HEK293 (cell line): ENCODE results near the gene ECE1.

Source experiments
- CTCF ChIA-PET: fragments of 350-600 bp; formaldehyde crosslinking; extraction: SDS; loops from one replicate; lab custom pipeline; 2021; ENCODE audit warnings: antibody characterized with exemption; lab: Yijun Ruan, JAX
- POLR2A ChIA-PET: fragments of 300-600 bp; formaldehyde crosslinking; extraction: SDS; loops from one replicate; lab custom pipeline; 2020; ENCODE audit warnings: antibody characterized with exemption, inconsistent platforms; lab: Yijun Ruan, JAX
- H3K27ac ChIP-seq: fragments of 200-500 bp; sonication (Bioruptor generic); 2 replicates; pipeline ENCODE4 v1.5.1; 2014; ENCODE audit warnings: low read depth, low read length, control low read depth, inconsistent platforms; ENCODE audit errors: extremely low read depth
- H3K36me3 ChIP-seq, 2 experiments: fragments of 200-500 bp in 1 of 2; sonication (Bioruptor generic) in 1 of 2; 1 replicate in 1 of 2; 2 replicates in 1 of 2; pipeline ENCODE4 v1.5.1; 2014 to 2017; ENCODE audit warnings: inconsistent platforms in 2 of 2, low read length in 2 of 2; ENCODE audit not compliant: control insufficient read depth in 2 of 2, insufficient read depth in 1 of 2
- H3K4me1 ChIP-seq: fragments of 200-500 bp; sonication (Bioruptor generic); 2 replicates; pipeline ENCODE4 v1.5.1; 2014; ENCODE audit warnings: mild to moderate bottlenecking, low read length, inconsistent platforms; ENCODE audit not compliant: control insufficient read depth, insufficient read depth
- H3K4me3 ChIP-seq: 2 replicates; pipeline ENCODE4 v1.5.1; 2011; ENCODE audit warnings: low read depth, mild to moderate bottlenecking, control low read depth, low read length, moderate library complexity
- H3K9me3 ChIP-seq: fragments of 200-500 bp; sonication (Bioruptor generic); 2 replicates; pipeline ENCODE4 v1.5.1; 2014; ENCODE audit warnings: low read depth, low read length, inconsistent platforms; ENCODE audit not compliant: control insufficient read depth, insufficient read depth
- EGR2 ChIP-seq: fragments of 450-650 bp; formaldehyde crosslinking; IDR thresholded peaks from 2 replicates; pipeline ENCODE4 v1.5.1; 2016; ENCODE audit warnings: low read depth, missing biosample characterization, missing genetic modification characterization
- GLI2 ChIP-seq: fragments of 450-650 bp; formaldehyde crosslinking; IDR thresholded peaks from 2 replicates; pipeline ENCODE4; 2017; ENCODE audit warnings: missing biosample characterization, missing genetic modification characterization, low read depth, borderline replicate concordance
- OSR2 ChIP-seq: fragments of 450-650 bp; formaldehyde crosslinking; IDR thresholded peaks from 2 replicates; pipeline ENCODE4 v1.5.1; 2016; ENCODE audit warnings: missing biosample characterization, missing genetic modification characterization
- ZNF184 ChIP-seq: fragments of 450-650 bp; IDR thresholded peaks from 2 replicates; pipeline ENCODE4 v1.5.1; 2018; ENCODE audit warnings: missing biosample characterization, mild to moderate bottlenecking, missing genetic modification characterization
- ZNF521 ChIP-seq: fragments of 450-650 bp; formaldehyde crosslinking; IDR thresholded peaks from 2 replicates; pipeline ENCODE4 v1.5.1; 2017; ENCODE audit warnings: missing biosample characterization, mild to moderate bottlenecking, missing genetic modification characterization
- ZNF561 ChIP-seq: fragments of 450-650 bp; IDR thresholded peaks from 2 replicates; pipeline ENCODE4 v1.5.1; 2018; ENCODE audit warnings: missing biosample characterization, missing genetic modification characterization, borderline replicate concordance
- ZNF610 ChIP-seq: fragments of 450-650 bp; formaldehyde crosslinking; IDR thresholded peaks from 2 replicates; pipeline ENCODE4 v1.5.1; 2016; ENCODE audit warnings: missing biosample characterization, missing genetic modification characterization, borderline replicate concordance
- ZNF658 ChIP-seq: fragments of 450-650 bp; formaldehyde crosslinking; IDR thresholded peaks from 2 replicates; pipeline ENCODE4; 2016; ENCODE audit warnings: missing biosample characterization, missing genetic modification characterization
- ZNF664 ChIP-seq: fragments of 450-650 bp; formaldehyde crosslinking; IDR thresholded peaks from 2 replicates; pipeline ENCODE4 v1.5.1; 2016; ENCODE audit warnings: missing biosample characterization, missing genetic modification characterization
- ZNF677 ChIP-seq: fragments of 450-650 bp; IDR thresholded peaks from 2 replicates; pipeline ENCODE4 v1.5.0; 2018; ENCODE audit warnings: missing biosample characterization, mild to moderate bottlenecking, missing genetic modification characterization, moderate library complexity
- ZXDB ChIP-seq: fragments of 450-650 bp; formaldehyde crosslinking; IDR thresholded peaks from 2 replicates; pipeline ENCODE4 v1.5.1; 2016; ENCODE audit warnings: missing biosample characterization, missing genetic modification characterization
- TF ChIP-seq, protein P1 (sequence below): sonication (generic); formaldehyde crosslinking; IDR thresholded peaks from 2 replicates; pipeline ENCODE4 v1.8.1; 2022; ENCODE audit warnings: mild to moderate bottlenecking, moderate library complexity, missing genetic modification reagents
- TF ChIP-seq, protein P2 (sequence below): fragments of 450-650 bp; formaldehyde crosslinking; IDR thresholded peaks from 2 replicates; pipeline ENCODE4 v1.5.1; 2017; ENCODE audit warnings: missing biosample characterization, mild to moderate bottlenecking, missing genetic modification characterization, moderate library complexity
- TF ChIP-seq, protein P3 (sequence below): fragments of 450-650 bp; formaldehyde crosslinking; conservative IDR thresholded peaks from 2 replicates; pipeline ENCODE4 v1.5.1; 2016; ENCODE audit warnings: low read depth, missing biosample characterization, missing genetic modification characterization
- TF ChIP-seq, protein P4 (sequence below): fragments of 450-650 bp; formaldehyde crosslinking; IDR thresholded peaks from 2 replicates; pipeline ENCODE4 v1.5.1; 2016; ENCODE audit warnings: missing biosample characterization, missing genetic modification characterization, borderline replicate concordance
- TF ChIP-seq, protein P5 (sequence below): fragments of 450-650 bp; formaldehyde crosslinking; IDR thresholded peaks from 2 replicates; pipeline ENCODE4 v1.5.1; 2017; ENCODE audit warnings: missing biosample characterization, missing genetic modification characterization
- TF ChIP-seq, protein P6 (sequence below): fragments of 450-650 bp; formaldehyde crosslinking; IDR thresholded peaks from 2 replicates; pipeline ENCODE4 v1.5.1; 2016; ENCODE audit warnings: missing biosample characterization, missing genetic modification characterization

Gene ECE1

DNA sequence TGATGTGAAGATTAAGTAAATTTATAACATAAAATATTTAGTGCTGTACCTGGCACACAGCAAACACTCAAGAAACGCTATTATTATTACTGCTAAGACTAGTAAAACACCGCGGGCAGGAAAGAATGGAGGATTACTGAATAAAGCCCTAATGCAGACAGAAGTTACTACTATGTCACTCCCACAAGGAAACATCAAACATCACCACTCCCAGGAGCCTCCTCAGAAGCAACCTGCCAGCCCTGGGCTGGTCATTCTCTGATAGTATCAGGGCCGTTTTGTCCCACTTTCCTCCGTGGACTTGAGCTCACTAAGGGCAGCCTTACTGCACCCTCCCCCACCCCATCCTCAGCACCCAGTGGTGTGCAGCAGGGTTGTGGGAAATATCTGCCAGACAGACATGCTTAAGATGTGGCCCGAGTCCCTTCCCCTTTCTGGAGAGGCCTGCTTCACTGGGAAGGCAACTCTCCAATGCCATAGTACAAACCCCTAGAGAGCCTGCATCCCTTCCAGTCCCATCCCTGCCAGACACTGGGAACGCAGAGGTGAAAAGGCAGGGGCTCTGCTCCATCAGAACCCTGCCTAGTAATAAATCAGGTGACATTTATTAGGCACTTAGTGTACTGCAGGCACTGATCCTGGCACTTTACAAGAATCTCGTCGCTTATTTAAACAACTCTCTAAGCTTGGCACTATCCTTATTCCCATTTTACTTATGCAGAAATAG is 41.7 kb upstream of the ECE1 start (continued):
- TF ChIP-seq, protein P1, sequence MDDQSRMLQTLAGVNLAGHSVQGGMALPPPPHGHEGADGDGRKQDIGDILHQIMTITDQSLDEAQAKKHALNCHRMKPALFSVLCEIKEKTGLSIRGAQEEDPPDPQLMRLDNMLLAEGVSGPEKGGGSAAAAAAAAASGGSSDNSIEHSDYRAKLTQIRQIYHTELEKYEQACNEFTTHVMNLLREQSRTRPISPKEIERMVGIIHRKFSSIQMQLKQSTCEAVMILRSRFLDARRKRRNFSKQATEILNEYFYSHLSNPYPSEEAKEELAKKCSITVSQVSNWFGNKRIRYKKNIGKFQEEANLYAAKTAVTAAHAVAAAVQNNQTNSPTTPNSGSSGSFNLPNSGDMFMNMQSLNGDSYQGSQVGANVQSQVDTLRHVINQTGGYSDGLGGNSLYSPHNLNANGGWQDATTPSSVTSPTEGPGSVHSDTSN (CRISPR knock-in tag): no peak

DNA sequence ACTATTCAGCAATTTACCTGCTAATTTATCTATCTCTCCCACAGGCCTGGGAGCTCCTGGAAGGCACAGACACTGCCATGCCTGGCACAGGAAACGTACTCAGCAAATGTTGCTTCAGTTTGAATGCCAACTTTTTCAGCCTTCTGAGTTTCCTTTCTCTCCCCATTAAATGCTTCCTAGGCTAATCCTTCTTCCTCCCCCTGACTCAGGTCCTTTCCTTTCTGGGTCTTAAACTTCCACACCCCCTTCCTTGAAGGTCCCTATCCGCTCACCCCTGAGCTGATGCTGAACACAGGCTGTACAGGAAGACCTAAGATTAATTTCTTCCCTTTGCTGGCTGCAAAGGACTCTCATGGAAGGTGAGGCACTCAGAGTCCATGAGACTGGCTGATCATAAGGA is 40.3 kb upstream of the ECE1 start:
- ChIA-PET POLR2A (interaction anchor here (0.6 kb wide), 1 partner anchor 18 kb away, joined by 3 read pairs; no protein-coding TSS in a partner anchor), CTCF (interaction anchor here (0.6 to 1.2 kb wide), 4 partner anchors 8 to 59 kb away, joined by 3 to 5 read pairs (median 3); no protein-coding TSS in a partner anchor)
- TF ChIP-seq, protein P2, sequence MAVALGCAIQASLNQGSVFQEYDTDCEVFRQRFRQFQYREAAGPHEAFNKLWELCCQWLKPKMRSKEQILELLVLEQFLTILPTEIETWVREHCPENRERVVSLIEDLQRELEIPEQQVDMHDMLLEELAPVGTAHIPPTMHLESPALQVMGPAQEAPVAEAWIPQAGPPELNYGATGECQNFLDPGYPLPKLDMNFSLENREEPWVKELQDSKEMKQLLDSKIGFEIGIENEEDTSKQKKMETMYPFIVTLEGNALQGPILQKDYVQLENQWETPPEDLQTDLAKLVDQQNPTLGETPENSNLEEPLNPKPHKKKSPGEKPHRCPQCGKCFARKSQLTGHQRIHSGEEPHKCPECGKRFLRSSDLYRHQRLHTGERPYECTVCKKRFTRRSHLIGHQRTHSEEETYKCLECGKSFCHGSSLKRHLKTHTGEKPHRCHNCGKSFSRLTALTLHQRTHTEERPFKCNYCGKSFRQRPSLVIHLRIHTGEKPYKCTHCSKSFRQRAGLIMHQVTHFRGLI: no peak
- no peak for TF ChIP-seq ZXDB (tag by site-specific recombination)
- TF ChIP-seq ZNF664 (tag by site-specific recombination): no peak
- TF ChIP-seq, protein P3, sequence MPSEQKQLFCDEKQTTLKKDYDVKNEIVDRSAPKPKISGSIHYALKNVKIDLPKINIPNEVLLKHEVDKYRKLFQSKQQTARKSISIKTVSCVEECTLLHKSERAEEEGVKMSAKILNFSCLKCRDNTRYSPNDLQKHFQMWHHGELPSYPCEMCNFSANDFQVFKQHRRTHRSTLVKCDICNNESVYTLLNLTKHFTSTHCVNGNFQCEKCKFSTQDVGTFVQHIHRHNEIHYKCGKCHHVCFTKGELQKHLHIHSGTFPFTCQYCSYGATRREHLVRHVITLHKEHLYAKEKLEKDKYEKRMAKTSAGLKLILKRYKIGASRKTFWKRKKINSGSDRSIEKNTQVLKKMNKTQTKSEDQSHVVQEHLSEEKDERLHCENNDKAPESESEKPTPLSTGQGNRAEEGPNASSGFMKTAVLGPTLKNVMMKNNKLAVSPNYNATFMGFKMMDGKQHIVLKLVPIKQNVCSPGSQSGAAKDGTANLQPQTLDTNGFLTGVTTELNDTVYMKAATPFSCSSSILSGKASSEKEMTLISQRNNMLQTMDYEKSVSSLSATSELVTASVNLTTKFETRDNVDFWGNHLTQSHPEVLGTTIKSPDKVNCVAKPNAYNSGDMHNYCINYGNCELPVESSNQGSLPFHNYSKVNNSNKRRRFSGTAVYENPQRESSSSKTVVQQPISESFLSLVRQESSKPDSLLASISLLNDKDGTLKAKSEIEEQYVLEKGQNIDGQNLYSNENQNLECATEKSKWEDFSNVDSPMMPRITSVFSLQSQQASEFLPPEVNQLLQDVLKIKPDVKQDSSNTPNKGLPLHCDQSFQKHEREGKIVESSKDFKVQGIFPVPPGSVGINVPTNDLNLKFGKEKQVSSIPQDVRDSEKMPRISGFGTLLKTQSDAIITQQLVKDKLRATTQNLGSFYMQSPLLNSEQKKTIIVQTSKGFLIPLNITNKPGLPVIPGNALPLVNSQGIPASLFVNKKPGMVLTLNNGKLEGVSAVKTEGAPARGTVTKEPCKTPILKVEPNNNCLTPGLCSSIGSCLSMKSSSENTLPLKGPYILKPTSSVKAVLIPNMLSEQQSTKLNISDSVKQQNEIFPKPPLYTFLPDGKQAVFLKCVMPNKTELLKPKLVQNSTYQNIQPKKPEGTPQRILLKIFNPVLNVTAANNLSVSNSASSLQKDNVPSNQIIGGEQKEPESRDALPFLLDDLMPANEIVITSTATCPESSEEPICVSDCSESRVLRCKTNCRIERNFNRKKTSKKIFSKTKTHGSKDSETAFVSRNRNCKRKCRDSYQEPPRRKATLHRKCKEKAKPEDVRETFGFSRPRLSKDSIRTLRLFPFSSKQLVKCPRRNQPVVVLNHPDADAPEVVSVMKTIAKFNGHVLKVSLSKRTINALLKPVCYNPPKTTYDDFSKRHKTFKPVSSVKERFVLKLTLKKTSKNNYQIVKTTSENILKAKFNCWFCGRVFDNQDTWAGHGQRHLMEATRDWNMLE: no peak
- TF ChIP-seq, protein P4, sequence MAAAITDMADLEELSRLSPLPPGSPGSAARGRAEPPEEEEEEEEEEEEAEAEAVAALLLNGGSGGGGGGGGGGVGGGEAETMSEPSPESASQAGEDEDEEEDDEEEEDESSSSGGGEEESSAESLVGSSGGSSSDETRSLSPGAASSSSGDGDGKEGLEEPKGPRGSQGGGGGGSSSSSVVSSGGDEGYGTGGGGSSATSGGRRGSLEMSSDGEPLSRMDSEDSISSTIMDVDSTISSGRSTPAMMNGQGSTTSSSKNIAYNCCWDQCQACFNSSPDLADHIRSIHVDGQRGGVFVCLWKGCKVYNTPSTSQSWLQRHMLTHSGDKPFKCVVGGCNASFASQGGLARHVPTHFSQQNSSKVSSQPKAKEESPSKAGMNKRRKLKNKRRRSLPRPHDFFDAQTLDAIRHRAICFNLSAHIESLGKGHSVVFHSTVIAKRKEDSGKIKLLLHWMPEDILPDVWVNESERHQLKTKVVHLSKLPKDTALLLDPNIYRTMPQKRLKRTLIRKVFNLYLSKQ: no peak
- TF ChIP-seq ZNF521: no peak
- TF ChIP-seq ZNF658: no peak
- TF ChIP-seq, protein P5, sequence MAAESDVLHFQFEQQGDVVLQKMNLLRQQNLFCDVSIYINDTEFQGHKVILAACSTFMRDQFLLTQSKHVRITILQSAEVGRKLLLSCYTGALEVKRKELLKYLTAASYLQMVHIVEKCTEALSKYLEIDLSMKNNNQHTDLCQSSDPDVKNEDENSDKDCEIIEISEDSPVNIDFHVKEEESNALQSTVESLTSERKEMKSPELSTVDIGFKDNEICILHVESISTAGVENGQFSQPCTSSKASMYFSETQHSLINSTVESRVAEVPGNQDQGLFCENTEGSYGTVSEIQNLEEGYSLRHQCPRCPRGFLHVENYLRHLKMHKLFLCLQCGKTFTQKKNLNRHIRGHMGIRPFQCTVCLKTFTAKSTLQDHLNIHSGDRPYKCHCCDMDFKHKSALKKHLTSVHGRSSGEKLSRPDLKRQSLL (tag by site-specific recombination): no peak
- TF ChIP-seq ZNF677 (tag by site-specific recombination): no peak
- TF ChIP-seq ZNF184 (tag by site-specific recombination): no peak
- TF ChIP-seq, protein P6, sequence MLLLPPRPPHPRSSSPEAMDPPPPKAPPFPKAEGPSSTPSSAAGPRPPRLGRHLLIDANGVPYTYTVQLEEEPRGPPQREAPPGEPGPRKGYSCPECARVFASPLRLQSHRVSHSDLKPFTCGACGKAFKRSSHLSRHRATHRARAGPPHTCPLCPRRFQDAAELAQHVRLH: no peak
- TF ChIP-seq GLI2: no peak
- TF ChIP-seq OSR2 (tag by site-specific recombination): no peak
- no peak for TF ChIP-seq ZNF561 (tag by site-specific recombination)
- no peak for TF ChIP-seq EGR2 (tag by site-specific recombination)
- no peak for TF ChIP-seq ZNF610 (tag by site-specific recombination)

More for the DNA sequence above, 40.3 kb upstream of the ECE1 start:
- Histone ChIP-seq H3K9me3 (no peaks in the 10 kb centered on the region), H3K4me1 (peaks cover 17% of the 10 kb centered on the region), H3K27ac (no peak overlapping the region), H3K36me3 (no peaks in the 10 kb centered on the region), H3K4me3 (no peak overlapping the region)
